ENCODE results near the gene ASIC3.
"Not testable (repeated sequence)": the region's sequence is repeated elsewhere in the genome, so short reads cannot be mapped to it uniquely, and the experiment has no call there.

ASIC3 gene

DNA sequence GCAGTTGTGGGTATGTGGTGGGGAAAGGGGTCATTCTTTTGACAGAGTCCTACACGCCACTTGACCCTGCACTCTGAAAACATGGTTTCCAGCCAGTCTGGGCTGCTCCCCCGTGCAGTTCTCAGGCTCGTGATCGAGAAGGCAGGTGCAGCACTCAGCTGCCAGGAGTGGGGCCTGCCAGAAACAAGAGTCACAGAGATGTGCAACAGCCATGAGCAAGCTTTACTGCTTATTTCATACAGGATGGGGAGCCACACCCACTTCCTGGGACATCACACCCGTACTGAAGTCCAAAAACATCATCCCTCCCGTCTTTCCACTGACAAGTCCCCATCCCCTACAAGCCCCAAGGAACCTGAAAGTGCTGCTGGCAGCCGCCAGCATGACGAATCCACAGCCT lies 33.4 kb upstream of the ASIC3 start:
- peak; percentile 12 for DNase-seq

DNA sequence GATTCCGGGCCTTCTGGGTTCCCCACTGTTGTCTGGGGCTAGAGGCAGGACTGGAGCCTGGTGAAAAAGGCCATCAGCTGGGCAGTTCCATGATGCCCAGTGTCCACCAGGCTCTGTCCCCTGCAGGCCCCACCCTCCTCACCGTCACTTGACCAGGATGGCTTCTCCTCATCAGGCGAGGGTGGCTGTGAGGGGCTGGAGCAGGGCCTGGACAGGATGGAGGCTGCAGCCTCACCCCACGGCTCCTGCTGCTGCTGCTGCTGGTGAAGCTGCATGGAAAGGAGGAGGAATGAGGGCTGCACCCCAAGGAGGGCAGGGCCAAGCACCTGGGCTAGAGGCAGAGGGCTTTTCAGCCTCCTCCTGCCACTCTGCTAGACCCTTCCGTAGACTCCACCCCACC lies 32.4 kb upstream of the ASIC3 start:
- DNase-seq = no peak

DNA sequence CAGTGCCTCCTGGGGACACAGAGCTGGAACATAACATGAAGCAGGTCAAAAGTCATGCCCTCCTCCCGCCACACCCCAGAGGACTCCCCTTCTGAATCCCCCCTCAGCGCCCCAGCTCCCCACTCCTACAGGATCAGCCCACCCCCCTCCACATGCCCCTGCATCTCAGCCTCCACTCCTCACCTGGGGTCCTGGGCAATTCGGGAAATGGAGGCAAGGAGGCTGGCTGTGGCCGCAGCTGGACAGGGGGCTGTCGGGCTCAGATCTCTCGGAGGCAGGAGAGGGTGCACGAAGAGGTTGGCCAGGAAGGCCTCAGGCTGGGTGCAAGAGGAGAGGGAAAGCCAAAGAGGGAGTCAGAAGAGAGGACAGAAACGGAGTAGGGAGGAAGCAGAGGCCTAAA lies 31.8 kb upstream of the ASIC3 start:
- no peak for DNase-seq

DNA sequence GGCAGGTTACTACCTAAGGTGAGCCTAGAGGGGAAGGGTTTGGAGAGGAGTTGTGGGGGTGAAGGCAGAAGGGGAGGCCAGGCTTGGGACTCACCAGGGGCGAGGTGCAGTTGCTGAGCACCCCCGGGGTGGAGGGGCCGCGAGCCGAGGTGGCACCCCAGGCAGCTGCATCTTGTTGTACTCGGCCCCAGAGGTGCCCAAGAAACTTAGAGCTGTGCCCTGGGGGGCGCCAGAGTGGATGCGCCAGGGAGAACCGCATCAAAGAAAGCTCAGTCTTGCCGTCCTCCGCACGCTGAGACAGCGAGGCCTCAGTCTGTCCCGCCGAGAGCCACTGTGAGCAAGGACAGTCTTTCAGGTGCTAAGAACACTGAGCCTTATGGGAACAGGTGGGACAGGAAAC lies 31.4 kb upstream of the ASIC3 start:
- no peak for DNase-seq

DNA sequence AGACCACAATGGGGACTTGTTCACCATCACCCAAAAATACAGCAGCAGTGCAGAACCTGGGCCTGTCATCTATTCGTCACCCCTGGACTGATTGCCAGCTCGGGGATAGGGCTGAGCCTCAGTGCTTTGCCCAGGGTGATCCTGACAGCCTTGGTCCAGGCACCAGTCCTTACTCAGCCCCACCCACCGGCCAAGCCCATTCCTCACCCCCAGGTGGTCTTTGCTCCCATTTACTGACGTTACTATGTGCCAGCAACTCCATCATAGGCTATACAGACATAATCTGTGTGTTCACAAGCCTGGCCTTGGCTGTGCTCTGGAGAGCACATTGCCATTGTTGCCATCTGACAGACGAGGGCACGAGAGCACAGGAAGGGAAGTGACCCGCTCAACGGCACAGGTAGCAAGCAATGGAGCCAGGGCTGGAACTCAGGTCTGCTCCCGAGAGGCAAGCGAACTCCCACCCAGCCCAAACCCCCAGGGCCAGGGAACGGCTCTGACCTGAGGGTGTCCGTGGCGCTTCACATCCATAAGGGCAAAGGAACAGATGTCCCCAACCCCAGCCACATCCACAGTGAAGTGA lies 30.9 kb upstream of the ASIC3 start:
- no peak for DNase-seq

DNA sequence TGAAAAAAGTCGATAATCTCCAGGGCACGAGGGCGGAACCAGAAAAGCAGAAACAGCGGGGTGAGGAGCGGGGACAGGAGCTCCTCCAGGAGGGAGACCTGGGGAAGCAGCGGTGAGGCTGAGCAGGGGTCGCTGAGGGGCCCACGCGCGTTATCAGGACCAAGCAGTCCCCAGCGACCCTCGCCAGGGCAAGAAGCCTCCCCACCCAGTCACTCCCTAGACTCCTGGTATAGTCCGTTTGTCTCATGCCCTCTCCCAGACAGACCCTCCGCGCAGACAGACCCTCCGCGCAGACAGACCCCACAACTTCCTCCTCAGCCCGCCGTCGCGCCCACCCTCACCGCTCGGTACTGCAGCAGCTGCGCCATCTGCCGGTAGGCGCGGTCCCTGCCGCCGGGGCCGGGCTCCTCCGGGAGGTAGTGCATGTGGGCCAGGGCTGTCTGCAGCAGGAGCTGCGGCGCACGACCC lies 30.3 kb upstream of the ASIC3 start:
- peak; percentile 66 for DNase-seq

DNA sequence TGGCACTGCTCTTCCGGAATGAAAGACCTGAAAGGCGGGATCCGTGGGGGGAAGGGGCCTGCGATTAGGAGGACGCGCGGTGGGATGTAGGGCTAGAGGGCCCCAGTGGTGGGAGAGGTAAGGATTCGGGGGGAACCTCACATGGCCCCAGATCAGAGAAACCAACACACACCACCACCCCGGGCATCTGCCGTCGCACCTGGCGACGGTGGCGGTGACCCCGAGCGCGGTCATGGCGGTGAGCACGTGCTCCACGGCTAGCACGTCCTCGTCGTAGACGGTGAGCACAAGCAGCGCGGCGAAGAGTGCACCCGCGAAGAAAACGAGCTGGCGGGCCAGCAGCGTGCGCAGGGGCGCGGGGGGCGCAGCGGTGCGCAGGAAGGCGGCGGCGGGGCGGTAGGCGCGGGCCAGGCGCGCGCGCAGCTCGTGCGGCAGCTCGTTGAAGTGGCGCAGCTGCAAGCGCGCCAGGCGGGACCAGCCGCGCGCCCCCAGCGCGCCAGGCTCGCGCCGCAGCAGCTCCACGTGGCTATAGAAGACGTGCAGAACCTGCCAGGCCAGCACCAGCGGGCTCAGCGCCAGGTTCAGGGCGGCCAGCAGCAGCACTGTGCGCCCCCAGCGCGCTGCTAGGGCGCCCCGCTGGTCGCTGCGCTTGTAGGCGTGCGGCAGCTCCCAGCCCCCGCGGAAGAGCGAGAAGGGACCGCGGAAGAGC lies 29.8 kb upstream of the ASIC3 start:
- DNase-seq = peak; percentile 15

DNA sequence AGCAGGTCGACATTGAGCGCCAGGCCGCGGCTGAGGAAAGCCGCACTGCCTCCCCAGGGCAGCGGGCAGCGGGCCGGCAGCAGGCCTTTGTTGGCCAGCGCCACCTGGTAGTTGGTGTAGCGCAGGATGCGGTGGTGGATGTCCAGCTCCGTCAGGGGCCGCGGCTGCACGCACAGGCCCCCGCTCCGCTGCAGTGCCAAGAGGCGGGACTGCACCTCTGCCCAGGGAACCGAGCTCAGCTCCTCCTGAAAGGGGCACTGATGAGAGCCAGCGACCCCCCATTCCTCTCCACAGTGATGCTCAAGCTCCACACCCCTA lies 29.2 kb upstream of the ASIC3 start:
- no peak for DNase-seq

DNA sequence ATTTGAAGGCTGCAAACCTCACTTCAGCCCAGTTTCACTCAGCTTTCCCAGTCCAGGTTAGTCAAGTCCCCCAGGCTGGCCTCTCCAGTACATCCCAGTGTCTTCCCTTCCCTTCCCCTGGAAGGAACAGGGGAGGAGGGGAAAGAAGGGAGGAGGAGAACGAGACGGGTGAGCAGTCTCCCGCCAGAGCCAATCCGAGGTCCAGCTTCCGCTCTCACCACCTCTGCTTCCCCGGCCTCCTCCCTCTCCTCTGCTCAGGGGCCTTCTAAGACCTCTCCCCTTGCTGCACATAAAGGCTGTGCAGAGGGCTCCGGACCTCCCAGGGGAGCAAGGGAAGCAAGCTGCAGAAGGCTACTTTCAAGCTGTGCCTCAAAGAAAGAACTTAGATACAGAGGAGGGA lies 28.1 kb upstream of the ASIC3 start:
- DNase-seq = no peak

DNA sequence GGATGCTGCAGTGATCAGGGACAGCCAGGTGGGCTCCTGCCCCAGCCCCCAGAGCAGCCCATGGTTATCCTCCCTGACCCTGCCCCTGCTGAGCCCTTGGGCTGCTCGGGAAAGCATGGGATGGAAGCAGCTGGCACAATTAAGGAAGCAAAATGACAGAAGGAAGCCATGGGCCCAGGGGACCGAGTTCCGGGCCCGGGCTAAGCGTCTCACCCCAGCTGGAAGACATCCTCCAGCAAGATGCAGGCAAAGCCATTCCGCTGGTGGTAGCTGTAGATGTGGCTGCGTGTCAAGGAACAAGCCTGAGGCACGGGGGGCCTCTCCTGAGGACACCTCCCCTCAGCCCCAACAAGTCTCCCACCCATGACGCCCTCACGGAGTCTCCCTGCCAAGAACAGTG lies 25.1 kb upstream of the ASIC3 start:
- DNase-seq = no peak

DNA sequence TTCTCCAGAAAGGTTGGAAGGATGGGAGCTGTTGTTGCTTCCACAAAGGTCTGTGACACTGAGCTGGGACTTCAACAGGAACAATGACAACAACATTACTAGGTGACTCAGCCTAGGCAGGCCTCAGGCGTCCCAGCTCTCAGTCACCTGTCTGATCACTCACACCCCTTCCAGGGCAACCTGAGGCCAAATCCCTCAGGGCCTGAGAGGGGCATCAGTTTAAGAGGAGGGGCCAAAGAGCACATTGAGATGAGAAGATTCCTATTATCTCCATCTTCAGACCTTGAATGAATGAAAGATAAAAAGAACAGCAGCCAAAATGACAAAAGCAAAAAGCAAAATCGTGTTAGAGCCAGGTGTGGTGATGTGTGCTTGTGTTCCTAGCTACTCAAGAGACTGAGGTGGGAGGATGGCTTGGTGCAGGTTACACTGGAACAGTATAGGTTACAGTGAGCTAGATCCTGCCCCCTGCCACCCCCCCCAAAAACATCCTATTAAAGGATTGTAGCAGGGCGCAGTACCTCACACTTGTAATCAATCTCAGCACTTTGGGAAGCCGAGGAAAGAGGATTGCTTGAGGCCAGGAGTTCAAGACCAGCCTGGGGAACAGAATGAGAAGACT lies 23.8 kb upstream of the ASIC3 start, which contains the start of gene ATG9B:
ATG9B (minus strand) TSS at position 60 of the 622 bp plus-strand sequence. CDS start 71 bp downstream, outside the sequence.
- DNase-seq = no peak

DNA sequence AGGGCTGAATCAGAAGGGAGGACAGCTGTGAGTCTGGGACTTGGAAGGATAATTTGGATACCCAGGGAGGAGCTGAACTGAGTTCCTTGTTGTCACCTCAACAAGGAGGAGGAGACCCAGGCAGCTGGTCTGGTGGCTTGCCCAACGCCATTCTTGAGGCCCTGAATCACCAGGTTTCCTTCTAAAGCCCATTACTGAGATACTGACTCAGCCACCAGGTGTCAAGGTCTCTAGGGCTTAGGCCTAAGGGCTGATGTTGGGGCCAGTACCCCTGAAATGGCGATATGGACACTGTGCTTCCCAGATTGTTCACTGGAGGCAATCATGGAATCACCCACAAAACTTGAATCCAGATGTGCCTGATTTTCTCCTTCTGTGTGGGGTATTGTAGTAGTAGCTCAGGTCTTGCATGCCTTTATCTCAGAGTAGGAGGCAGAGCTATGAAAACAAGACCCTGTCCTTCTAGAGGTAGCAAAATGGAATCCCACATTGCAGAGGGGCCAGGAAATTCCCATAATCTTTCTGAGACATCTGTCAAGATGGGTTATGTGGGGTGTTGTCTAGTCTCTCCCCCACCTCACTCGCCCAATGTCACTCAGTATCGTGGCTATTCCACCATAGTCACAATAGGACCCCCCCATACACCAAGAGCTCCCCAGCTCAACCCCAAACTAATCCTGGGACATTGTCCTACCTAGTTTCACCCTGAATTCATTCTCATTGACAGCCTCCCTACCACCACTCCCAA lies 22.2 kb upstream of the ASIC3 start:
- DNase-seq = no peak

DNA sequence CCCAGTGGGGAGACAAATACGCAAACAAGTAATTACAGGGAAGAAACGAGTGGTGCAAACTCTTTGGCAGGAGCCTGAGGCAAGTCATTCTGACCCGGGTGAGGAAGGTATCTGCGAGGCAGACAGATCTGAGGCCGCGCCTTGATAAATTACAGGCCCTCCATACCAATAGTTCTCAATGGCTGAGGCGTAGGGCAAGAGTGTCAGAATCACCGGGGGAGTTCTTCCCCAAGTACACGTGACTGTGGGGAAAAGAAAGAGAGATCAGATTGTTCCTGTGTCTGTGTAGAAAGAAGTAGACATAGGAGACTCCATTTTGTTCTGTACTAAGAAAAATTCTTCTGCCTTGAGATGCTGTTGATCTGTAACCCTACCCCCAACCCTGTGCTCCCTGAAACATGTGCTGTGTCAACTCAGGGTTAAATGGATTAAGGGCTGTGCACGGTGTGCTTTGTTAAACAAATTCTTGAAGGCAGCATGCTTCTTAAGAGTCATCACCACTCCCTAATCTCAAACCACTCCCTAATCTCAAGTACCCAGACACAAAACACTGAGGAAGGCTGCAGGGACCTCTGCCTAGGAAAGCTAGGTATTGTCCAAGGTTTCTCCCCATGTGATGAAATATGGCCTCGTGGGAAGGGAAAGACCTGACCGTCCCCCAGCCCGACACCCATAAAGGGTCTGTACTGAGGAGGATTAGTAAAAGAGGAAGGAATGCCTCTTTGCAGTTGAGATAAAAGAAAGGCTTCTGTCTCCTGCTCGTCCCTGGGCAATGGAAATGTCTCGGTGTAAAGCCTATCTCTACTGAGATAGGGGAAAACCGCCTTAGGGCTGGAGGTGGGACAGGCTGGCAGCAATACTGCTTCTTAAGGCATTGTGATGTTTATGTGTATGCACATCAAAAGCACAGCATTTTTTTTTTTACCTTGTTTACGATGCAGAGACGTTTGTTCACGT lies 21.3 kb upstream of the ASIC3 start:
- DNase-seq = not testable (repeated sequence)

DNA sequence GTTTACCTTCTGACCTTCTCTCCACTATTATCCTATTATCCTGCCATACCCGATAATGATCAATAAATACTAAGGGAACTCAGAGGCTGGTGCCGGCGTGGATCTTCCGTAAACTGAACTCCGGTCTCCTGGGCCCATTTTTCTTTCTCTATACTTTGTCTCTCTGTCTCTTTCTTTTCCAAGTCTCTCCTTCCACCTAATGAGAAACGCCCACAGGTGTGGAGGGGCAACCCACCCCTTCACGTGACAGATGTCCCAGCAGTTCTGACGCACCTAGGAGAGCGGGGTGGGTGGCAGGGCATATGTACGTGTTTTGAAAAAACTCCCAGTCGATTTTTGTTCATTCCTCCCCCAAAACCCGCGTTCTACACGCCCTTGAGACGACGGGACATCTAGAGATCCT lies 20.6 kb upstream of the ASIC3 start:
- DNase-seq = not testable (repeated sequence)

DNA sequence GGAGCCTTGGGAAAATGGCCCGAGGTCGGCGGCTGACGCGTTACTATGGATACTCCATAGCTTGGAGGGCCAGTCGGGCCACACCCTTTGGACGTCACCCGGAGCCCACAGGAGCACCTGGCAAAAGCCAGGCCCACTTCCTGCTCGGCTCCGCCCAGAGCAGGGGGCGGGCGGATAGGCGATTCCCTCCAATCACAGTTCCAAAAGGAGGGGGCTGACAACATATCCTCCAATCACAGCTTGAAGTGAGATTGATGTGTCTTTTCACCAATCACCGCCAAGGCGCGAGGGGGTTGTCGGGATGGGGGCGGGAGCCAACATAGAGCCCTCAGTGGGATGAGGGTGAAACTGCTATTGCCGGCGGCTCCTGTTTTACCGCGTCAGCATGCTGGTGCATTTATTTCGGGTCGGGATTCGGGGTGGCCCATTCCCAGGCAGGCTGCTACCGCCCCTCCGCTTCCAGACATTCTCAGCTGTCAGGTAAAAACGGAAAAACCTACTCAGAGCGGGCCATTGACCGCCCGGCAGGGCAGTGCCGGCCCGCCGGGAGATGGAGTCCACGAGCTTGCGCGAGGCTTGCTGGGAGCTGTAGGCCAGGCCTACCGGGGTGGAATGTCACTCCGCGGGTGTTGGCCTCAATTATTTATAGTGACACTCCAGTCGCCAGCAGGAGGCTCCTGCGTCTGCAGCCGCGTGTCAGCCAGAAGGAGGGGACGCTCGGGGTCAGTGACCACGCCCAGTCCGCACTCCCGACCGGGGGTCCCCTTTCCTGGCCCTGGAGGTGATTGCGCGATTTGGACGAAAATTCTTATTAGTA lies 20.0 kb upstream of the ASIC3 start, which contains the start of gene ABCB8:
ABCB8 (plus strand) TSS at position 320 of the 817 bp plus-strand sequence; CDS start at position 386, 66 bp downstream.
- DNase-seq = peak; percentile 99

DNA sequence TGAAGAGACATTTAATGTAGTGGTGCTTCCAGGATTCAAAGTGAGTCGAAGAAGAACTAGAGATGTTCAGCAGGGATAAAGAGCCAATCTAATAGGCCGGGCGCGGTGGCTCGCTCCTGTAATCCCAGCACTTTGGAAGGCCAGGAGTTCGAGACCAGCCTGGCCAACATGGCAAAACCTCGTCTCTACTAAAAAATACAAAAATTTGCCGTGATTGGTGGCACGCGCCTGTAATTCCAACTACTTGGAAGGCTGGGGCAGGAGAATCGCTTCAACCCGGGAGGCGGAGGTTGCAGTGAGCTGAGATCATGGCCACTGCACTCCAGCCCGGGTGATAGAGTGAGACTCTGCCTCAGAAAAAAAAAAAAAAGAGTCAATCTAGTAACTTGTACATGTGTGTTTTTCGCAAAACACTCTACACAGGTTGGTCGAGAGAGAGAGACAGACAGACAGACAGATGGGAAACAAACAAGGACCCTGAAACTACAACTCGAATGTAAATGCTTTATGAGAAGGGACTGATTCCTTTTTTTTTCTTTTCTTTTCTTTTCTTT lies 19.3 kb upstream of the ASIC3 start:
- DNase-seq = no peak

DNA sequence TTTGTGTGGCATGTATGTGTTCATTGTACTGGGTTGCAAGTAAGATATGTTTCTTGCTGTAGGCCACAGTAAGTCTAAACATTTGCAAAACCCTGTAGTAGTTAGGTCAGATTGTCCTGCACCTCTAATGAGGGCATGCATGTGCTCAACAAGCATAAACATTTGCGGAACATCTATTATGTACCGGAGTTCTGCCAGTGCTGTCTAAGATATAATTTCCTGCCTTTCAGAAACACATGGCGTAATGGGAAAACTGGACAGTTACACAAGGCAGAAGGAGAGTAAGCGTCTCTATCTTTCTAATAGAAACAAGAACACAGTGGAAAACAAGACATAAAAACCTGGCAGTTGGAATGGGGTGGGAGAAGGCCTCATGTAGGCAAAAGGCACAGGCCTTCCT lies 17.3 kb upstream of the ASIC3 start:
- no peak for DNase-seq

DNA sequence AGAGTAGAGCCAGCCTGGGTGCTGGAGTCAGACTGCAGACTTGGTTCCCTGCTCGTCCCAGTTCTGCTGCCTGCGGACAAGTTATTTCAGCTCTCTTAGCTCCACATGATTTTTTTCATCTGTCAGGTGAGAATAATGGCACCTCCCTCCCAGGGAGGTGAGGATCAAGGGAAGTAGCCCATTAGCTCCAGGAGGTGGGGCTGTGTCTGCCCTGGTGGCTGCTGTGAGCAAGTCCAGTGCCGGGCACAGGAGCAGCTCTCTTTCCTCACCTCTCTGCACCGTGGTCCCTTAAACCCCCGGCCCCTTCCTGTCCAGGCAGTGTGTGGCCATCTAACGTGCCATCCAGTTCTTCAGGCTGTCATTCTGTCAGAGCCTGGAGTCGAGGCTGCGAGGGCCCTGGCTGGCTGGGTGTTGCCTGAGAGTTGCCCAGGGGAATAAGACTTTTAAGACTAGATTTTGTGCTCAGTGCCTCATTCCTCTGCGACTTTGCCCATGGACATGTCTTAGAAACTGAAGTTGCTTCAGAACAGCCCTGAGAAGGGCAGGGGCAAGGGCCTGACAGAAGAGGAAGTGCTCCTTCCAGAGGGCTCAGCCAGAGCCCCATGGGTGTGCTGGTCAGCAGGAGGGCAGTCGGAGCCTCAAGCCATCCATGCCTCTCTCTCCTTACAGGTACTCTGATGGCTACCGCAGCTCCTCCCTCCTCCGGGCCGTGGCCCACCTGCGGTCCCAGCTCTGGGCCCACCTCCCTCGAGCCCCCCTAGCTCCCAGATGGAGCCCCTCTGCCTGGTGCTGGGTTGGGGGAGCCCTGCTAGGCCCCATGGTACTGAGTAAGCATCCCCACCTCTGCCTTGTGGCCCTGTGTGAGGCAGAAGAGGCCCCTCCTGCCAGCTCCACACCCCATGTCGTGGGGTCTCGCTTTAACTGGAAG lies 15.1 kb upstream of the ASIC3 start:
- DNase-seq = peak; percentile 59

DNA sequence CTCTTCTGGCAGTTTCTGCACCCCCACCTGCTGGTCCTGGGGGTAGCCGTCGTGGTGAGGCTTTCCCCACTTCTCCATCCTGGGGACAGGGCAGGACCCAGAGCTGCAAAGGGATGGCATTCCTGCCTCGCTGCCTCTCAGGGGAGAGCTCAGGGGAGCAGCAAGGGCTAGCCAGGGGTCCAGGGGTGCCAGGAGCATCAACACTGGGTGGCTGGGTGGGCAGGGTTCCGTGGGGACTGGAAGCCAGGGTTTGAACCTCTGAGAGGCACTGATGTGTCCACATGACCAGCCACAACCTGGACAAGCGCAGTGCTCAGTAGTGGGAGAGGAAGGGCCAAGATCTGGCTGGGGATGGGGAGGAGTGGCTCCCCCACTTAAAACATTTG lies 14.5 kb upstream of the ASIC3 start:
- no peak for DNase-seq
